NCI-H748 (cell line): Measurements from ENCODE around the gene CHRNB1.

Source experiments
- DNase-seq: peaks from one replicate; lab custom pipeline; 2025; ENCODE audit not compliant: unreplicated experiment; lab: John Stamatoyannopoulos, UW

Gene CHRNB1

GRCh38 chr17:7415784-7416183 lies 29.1 kb upstream of the CHRNB1 start:
- DNase-seq, result no peak

DNA sequence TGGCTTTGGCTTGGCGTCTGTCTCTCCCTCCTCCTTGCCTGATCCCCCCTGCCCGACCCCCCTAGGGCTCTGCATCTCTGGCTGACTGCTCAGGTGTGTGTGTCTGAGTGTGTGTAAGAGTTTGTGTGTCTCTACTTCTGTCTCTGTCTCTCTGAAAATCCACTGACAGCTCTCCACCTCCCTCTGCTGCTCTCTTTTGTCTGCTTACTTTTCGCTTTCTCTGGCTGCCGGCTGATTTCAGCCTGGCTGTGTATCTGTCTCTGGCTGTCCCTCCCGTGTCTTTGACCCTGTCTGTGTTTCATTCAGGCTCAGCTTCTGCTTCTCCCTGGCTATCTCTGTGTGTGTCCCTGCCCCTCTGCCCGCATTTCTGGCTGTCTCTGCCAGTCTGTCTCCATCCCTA lies 28.5 kb upstream of the CHRNB1 start:
- DNase-seq, result no peak

DNA sequence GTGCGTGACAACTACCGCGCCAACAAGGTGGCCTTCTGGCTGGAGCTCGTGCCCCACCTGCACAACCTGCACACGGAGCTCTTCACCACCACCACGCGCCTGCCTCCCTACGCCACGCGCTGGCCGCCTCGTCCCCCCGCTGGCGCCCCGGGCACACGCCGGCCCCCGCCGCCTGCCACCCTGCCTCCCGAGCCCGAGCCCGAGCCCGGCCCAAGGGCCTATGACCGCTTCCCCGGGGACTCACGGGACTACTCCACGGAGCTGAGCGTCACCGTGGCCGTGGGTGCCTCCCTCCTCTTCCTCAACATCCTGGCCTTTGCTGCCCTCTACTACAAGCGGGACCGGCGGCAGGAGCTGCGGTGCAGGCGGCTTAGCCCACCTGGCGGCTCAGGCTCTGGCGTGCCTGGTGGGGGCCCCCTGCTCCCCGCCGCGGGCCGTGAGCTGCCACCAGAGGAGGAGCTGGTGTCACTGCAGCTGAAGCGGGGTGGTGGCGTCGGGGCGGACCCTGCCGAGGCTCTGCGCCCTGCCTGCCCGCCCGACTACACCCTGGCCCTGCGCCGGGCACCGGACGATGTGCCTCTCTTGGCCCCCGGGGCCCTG lies 27.7 kb upstream of the CHRNB1 start:
- DNase-seq, result no peak

DNA sequence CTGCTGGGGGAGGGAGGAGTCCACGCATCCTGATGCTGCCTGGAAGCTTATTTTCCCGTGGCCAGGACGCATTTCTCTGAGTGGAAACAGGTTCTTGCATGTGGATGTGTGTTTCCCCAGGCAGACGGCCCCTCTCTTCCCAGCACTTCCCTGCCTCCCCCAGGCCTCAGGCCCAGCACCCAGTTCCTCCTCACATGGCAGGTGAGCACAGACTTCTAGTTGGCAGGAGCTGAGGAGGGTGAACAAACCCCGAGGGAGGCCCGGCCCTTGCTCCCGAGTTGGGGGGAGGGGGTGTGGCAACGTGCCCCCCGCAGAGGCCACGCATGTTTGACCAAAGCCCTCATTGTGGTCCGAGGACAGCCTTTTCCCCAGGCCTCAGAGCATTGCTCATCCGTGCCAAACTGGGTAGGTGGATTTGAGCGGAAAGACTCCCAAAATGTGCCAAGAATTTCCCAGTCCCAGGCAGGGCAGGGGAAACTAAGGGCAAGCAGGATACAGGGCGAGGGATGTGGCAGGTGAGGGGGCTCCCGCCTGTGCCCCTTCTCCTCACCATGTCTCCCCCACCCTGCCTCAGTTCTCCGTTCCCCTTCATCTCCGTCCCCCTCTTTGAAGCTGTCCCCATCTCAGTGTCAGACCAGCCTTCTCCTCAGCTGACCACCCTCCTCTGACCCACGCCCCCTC lies 26.2 kb upstream of the CHRNB1 start:
- DNase-seq, result no peak

- DNase-seq, result no peak
Measured at GRCh38 chr17:7419819-7420610, 24.8 kb upstream of the CHRNB1 start, which contains the start of gene SPEM1. SPEM1 (plus strand) TSS chr17:7420324; CDS start chr17:7420385, 61 bp downstream.

GRCh38 chr17:7421186-7421585 lies 23.7 kb upstream of the CHRNB1 start:
- DNase-seq, result no peak

DNA sequence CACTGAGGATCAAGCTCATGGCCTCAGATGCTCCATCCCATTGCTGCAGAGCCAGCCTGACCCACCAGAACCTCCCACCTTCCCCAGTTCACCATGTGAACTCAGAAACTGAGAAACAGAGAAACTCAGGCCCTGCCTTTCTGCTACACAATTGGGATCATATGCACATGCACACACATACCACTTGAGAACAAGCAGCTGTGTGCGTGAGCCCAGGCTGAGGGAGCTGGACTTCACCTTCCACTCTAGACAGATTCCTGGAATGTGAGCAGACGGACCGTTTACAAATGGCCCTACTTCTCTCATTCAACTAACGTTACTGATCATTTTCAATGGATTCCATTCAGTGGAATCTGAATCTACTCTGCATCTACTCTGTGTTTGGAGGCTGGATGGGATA lies 21.2 kb upstream of the CHRNB1 start:
- no peak for DNase-seq

DNA sequence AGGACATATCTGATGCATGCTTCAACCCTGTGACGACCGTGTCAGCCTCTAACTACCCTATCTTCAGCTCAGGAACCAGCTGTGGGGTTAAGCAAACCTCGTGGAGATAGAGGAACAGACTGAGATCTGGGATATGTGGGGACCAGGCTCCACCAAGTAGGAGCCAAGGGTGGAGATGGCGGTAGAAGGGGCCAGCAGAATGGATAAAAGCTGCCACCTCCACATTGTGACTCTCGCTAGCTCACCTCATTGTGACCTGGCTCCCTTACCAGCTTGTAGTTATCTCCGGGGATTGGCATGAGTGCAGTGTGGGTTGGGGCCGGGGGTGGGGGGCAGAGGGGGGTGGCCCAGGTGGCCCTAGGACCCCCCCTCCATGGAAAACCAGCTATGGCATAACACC lies 19.5 kb upstream of the CHRNB1 start, which contains the start of gene SPEM2:
Gene SPEM2, plus strand, starts transcription at position 301 of the 400 bp plus-strand sequence. Its CDS starts 73 bp downstream, at position 374.
- DNase-seq, result no peak

DNA sequence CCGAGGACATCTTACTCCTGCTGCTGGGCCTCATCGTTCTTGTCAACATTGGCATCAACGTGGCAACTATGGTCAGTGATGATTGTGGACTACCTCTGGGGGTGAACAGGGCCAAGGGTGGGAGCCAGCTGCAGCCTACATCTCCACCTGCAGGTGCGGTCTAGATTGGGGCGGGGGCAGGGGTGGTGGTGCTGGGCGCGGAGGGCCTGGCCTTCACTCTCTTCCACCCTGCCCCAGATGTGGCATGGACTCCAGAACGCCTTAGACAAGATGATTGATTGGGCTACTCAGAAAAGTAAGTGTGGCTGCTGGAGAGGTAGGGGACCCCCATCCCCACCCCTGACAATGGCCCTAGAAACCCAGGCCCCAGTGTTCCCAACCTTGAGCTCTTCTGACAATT lies 19.1 kb upstream of the CHRNB1 start:
- no peak for DNase-seq

DNA sequence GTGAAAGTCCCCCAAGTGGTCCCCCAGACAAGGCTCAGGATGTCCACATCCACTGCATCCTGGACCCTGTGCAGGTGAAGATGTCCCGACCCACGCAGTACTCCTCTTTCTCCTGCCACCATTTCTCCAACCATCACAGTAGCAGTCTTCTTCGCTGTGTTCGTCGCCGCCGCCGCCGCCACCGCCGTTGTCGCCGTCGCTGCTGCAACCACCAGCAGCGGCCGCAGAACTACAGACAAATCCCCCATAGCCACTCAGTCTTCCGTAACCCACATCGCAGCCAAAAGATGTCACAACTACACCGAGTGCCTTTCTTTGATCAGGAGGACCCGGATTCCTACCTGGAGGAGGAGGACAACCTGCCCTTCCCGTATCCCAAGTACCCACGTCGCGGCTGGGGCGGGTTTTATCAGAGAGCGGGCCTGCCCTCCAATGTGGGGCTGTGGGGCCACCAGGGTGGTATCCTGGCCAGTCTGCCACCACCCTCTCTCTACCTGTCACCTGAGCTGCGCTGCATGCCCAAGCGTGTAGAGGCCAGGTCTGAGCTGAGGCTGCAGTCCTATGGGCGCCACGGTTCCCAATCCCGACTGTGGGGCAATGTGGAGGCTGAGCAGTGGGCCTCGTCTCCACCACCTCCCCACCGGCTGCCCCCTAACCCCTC lies 18.5 kb upstream of the CHRNB1 start:
- DNase-seq, result no peak

DNA sequence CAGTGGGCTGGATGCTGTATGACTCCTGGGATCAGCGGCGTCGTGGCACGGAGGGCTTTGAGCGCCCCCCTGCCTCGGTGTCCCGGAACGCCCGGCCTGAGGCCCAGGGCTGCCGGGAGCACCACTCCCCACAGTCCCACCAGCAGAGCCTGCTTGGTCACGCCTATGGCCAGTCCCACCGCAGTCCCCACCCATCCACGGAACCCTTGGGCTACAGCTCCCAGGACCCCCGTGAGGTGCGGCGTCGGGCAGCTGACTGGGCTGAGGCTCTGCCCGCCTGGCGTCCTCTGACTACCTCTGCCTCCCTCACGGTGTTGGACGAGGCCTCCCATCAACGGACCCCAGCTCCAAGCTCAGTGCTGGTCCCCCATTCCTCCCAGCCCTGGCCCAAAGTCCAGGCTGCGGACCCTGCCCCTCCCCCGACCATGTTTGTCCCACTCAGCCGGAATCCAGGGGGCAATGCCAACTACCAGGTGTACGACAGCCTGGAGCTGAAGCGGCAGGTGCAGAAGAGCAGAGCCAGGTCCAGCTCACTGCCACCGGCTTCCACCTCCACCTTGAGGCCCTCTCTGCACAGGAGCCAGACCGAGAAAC lies 17.9 kb upstream of the CHRNB1 start:
- no peak for DNase-seq

DNA sequence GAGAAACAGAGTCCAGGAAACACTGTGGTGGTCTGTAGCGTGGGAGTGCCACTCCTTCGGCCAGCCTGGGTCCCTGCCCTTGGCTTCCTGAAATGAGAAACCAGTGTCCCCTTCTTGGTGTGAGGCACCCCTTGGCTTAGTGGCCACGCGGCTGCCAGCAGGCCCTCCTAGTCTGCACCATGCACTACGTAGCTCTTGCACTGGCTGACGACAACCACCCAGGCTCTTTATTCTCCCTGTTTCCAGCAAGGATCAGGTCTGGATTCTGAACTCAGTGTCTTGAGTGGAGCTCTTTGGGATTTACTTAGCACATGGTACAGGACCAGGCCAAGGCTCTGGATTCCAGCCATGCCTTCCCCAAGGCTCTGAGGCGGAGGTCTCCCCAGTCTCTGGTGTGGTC lies 17.3 kb upstream of the CHRNB1 start:
- no peak for DNase-seq

DNA sequence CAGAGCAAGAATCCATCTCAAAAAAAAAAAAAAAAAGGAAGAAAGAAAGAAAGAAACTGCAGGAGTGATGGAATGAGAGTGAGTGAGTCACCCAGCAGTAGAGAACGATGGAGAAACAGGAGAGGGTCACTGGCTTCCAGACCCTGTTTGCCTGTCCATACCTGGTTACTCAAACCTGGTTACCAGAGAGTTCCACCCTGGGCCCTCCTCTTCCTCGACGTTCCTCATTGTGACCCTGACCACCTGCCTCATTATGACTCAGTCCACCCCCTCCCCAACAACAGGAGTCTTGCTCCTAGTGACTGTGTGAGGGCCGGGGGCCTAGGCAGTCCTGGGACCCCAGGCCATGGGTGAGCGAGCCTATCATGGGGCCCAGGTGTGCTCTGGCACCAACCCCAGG lies 16.3 kb upstream of the CHRNB1 start, which contains the start of gene SPEM3:
Gene SPEM3, plus strand, starts transcription at position 301 of the 400 bp plus-strand sequence. Its CDS starts 46 bp downstream, at position 347.
- no peak for DNase-seq

DNA sequence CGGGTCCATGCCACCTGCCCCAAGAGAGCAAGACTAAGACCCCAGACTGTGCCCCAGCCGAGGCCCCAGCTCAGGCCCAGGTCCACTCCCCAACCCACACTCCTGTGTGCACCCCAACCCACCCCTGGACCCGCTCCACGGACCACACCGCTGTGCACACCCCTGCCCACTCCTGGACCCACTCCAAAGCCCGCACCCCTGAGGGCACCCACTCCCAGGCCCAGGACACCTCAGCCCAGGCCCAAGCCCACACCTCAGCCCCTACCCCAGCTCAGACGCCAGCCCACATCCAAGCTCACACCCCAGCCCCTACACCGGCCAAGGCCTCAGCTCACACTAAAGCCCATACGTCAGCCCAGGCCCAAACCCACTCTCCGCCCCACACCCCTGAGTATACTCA lies 15.1 kb upstream of the CHRNB1 start:
- DNase-seq, result no peak

DNA sequence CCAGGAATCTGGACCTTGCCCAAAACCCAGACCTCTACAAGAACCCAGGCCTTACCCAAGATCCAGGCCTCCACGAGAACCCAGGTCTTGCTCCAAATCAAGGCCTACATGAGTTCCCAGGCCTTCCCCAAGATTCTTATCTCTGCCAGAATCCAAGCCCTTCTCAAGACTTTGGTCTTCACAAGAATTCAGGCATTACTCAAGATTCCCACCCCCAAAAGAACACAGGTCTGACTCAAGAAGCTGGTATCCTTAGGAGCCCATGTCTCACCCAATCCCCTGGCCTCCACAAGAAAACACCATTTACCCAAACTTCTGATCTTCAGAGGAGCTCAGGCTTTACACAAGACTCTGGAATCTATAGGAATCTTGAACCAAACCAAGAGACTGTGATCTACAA lies 13.6 kb upstream of the CHRNB1 start:
- DNase-seq, result no peak

- no peak for DNase-seq
Measured at GRCh38 chr17:7432296-7432695, 12.6 kb upstream of the CHRNB1 start.

- peak; percentile 74 for DNase-seq
Measured at GRCh38 chr17:7435676-7436555, 8.9 kb upstream of the CHRNB1 start.

- peak; percentile 95 for DNase-seq
Measured at GRCh38 chr17:7436556-7437368, 8.1 kb upstream of the CHRNB1 start.

DNA sequence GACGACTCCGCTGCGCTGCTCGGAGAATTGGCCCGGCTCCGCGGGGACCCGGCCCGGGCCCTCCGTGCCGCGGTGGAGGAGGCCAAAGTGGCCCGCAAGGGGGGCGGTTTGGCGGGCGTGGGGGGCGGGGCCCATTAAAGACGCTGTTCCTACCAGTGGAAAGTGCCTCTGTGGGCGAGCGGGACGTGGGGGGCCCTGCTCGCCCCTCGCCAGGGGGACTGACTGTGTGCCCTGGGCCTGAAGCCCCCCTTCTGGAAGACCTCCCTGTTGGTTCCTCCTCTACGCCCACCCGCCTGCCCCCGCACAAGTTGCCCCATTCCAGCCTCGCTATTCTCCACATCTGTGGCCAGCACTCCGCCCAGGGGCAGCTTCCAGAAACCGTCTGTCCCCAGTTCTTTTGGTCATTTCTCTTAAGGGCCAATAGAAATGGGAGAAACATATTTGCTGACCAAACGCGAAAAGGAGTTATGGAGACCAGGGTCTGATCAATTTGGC lies 7.4 kb upstream of the CHRNB1 start:
- DNase-seq, result peak; percentile 66
